ENCODE data around the gene NR2F1.

Gene NR2F1

GRCh38 chr5:93577854-93578812 is 4.9 kb upstream of the NR2F1 start:
- FAIRE-seq (no peak), DNase-seq (ENCODE audit: insufficient read length, low spot score) (no peak)

DNA sequence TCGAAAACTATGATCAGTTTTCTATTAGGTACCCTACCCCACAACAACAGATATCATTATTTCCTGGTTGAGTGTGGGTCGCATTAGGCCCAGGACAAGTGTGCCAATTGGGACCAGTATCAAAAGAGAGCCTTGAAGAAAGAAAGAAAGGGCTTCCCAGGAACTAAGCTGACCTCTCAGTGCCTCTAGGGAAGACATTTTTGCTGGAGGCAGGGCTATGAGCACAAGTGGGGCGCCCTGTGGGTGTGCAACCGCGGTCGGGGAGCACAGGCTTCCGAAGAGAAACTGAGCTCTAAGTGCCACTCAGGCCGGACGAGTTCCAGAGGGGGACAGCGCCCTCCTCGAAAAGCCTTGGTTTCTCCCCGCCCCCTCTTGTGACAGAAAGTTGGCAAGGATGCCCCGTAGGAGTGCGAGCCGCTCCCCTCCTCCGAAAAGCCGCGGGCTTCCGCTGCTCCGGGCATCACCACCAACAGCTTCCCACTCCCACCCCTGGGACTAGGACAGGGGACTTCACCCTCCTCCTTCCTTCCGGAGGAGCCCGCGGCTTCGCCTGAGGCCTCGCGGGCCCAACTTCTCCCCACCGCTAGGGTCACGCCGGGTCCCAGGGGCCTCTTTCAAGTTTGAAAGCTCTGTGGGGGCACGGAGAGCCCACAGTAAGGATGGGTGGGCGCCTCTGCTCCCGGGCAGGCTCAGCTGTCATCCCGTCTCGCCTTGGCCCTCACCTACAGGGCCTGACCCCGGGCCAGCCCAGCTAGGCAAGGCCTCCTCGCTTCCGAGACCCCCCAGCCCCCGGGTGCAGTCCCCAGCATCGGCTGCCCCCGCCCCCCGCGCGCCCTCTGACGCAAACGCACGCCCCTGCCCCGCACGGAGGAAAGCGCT is 4.0 kb upstream of the NR2F1 start:
- DNase-seq (ENCODE audit: insufficient read length, low spot score) = no peak
- FAIRE-seq = no peak

DNA sequence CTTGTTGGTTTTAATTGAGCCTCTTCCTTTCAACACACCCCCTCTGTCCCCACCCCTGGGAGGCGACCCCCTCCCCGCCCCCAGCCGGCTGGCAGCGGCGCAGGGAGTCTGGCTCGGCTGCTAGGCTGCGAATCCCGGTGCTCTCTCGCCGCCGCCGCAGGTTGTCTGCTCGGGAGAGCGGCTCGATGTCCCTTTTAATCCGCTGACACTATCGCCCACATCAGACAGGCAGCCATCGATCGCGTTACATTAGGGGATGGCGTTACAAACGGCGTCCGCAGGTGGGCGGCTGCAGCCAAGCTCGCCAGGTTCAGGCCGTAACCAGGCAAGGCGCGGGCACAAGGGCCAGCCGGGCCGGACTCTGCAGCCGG is 3.3 kb upstream of the NR2F1 start:
- no peak for DNase-seq (ENCODE audit: insufficient read length, low spot score)
- no peak for FAIRE-seq

GRCh38 chr5:93580063-93580926 is 2.7 kb upstream of the NR2F1 start:
- FAIRE-seq (peak; percentile 28), DNase-seq (ENCODE audit: insufficient read length, low spot score) (no peak)

- FAIRE-seq (no peak), DNase-seq (ENCODE audit: insufficient read length, low spot score) (no peak)
Measured at GRCh38 chr5:93580927-93581445, 2.0 kb upstream of the NR2F1 start, which contains the start of gene NR2F1-AS1. Gene NR2F1-AS1 (minus strand): TSS chr5:93581219.

DNA sequence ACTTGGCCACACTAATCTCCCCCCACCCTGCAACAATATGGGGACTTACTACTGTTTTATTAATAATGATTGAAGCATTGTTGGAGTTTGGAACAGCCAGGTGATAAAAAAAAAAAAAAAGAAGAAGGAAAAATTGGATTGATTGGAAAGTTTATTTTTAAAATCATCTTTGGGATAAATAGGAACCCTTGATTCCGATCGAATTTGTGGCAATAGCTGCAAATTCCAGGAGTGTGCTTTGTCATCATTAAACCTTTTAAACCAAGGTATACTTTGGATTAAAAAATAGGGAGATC is 907 bp upstream of the NR2F1 start:
- DNase-seq (ENCODE audit: insufficient read length, low spot score) (no peak), FAIRE-seq (no peak)

DNA sequence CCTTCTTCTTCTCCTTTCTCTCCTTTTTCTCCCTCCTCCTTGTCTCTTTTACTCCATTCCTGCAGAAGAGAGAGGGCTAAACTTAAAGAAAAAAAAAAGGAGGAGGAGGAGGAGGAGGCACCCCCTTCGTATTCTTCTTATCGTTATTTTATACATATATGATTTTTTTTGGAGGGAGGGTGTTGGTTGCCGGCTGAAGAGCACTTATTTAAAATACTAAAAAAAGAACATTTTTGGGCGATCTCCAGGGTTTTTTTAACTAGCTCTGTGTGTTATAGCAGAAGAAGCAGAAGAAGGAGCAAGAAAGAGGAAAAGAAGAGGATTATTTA is 381 bp downstream of the NR2F1 start:
- FAIRE-seq = no peak
- DNase-seq (ENCODE audit: insufficient read length, low spot score) = no peak

- DNase-seq (ENCODE audit: insufficient read length, low spot score) (no peak), FAIRE-seq (no peak)
Measured at GRCh38 chr5:93583768-93584595, 960 bp downstream of the NR2F1 start.

DNA sequence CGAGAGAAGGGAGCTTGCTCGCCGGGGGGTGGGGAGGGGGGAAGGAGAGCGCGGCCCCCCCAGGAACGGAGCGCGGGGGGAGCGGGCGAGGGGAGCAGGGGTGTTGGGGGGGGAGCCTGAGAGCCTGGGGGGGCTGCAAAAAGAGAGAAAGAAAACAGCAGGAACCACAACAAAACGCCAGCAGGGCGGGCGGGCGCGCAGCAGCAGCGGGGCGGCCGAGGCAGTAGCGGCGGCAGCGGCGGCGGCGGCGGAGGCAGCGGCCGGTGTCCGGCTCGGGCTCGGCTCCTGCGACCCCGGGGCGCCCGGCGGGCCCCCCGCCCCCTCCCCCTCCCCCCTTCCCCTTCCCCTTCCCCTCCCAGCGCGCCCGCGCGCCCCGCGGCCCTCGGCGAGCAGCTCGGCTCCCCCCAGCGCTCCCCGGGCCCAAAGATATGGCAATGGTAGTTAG is 1.6 kb downstream of the NR2F1 start:
- no peak for DNase-seq (ENCODE audit: insufficient read length, low spot score)
- no peak for FAIRE-seq

GRCh38 chr5:93585041-93585766 is 2.2 kb downstream of the NR2F1 start:
- FAIRE-seq (no peak), DNase-seq (ENCODE audit: insufficient read length, low spot score) (no peak)

DNA sequence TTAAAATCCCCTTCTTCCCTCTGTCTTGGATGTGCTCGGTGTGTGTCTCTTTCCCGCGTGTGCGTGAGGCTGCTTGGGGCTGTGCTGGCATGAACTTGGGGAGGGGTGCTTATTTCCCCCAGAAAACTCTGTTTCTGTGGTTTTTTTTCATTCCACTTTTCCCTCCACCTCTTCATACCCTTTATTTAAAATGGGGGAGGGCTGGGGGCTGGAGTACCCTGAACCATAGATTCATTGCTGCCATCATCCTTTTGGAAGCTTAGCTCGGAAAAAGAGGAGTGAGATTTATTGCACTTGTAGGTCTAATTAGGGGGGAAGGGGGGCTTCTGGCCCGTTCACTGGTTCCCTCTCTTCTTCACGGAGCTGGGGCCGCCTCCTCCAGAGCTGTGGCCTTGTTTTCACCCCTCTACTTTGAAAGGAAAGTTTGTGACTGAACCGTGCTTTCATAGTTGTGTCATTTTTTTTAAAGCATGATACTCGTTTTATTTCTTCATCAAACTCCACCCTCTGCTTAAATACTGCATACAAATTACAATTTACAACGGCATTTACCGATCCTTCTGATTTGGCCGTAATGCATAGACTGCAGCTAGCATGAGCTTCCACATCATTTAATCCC is 2.9 kb downstream of the NR2F1 start:
- no peak for FAIRE-seq
- no peak for DNase-seq (ENCODE audit: insufficient read length, low spot score)

- no peak for FAIRE-seq
- DNase-seq (ENCODE audit: insufficient read length, low spot score) = no peak
Measured at GRCh38 chr5:93586736-93587596, 3.9 kb downstream of the NR2F1 start.

GRCh38 chr5:93587597-93588351 is 4.8 kb downstream of the NR2F1 start:
- FAIRE-seq = no peak
- no peak for DNase-seq (ENCODE audit: insufficient read length, low spot score)

DNA sequence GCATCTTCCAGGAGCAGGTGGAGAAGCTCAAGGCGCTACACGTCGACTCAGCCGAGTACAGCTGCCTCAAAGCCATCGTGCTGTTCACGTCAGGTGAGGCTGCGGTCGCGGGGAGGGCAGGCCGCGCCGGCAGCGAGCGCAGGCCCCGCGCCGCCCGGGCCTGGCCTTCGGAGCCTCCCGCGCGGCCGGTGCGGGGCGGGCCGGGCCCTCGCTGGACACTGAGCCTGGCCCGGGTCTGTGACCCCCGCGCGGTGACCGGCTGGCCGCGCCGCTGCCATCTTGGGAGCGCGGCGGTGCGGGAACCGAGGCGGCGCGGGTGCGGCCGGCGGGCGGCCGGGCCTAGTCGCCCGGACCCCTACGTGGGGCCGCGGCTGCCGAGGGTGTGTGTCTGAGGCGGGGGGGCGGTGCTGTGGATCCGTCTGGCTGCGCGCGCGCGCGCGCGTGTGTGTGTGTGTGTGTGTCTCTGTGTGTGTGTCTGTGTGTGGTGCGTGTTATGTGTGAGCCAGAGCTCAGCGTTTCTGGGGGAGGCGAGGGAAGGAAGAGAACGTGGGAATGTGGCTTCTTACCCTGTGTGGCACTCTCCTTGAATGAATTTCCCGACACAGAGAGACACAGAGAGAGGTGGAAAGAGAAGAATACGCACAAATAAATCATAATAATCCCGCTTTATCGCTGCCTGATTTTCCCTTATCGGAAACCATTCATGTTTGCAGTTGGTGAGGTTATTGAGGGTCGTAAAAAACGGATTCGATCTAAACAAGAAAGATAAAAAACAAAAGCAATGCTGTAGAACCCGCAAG is 5.5 kb downstream of the NR2F1 start:
- FAIRE-seq (no peak), DNase-seq (ENCODE audit: insufficient read length, low spot score) (no peak)

DNA sequence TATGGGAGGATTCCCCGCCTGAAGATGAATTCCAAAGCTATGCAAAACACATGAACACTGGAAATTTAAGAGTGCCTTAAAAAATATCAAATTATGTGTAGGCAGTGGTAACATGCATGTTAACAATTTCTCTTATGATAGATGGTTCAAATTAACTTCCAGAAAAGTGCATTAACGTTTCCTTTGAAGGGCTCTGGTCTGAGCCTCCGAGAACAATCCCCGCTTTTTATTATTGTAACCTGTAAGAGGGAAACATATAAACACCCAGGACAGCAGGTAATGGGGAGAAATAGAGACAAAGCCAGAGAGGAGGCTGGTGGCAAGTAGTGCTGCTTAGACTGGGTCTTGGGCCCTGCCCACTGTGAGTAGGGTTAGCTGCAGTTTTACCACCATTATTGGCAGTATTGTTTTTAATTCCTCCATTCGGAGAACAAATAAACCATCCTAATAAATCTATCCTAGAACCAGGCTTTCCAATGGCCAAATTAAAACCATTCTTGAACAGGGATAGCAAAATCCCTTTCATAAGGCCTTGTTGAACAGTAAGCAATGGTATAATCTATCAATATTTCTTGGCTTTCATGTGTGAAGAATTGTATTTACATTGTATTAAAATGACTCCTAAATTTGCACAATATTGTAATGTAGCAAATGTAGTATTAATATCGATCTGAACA is 6.3 kb downstream of the NR2F1 start:
- no peak for DNase-seq (ENCODE audit: insufficient read length, low spot score)
- no peak for FAIRE-seq

GRCh38 chr5:93589829-93590215 is 6.8 kb downstream of the NR2F1 start:
- DNase-seq (ENCODE audit: insufficient read length, low spot score) = no peak
- FAIRE-seq = no peak
